Lower lobe of right lung (tissue), 2 donors: ENCODE measurements around the gene CEP112. TPM values are rescaled to one million over a fixed set of nuclear protein-coding genes. Genes with fewer than 3 reads are reported as not detected.

ENCODE experiments used
- ATAC-seq, 2 donors: fragments of 200-7000 bp; cut with Tn5 transposase; one replicate each; pipeline ENCODE4 v1.9.1; 2020 to 2022; ENCODE audit warnings: mild to moderate bottlenecking in 2 of 2, moderate library complexity in 2 of 2
- DNase-seq: peaks from one replicate; pipeline ENCODE4 v3.0.0-alpha.2; 2020
- H3K27ac ChIP-seq: fragments of 200-600 bp; one replicate; pipeline ENCODE4 v1.8.0; 2022
- H3K27me3 ChIP-seq: fragments of 200-600 bp; one replicate; pipeline ENCODE4 v1.8.0; 2022; ENCODE audit warnings: low read depth
- H3K36me3 ChIP-seq: fragments of 200-600 bp; one replicate; pipeline ENCODE4 v1.8.0; 2022; ENCODE audit warnings: mild to moderate bottlenecking
- H3K4me1 ChIP-seq: fragments of 200-600 bp; one replicate; pipeline ENCODE4 v1.8.0; 2022
- H3K4me3 ChIP-seq: fragments of 200-600 bp; one replicate; pipeline ENCODE4 v1.8.0; 2022; ENCODE audit warnings: mild to moderate bottlenecking
- H3K9me3 ChIP-seq: fragments of 200-600 bp; one replicate; pipeline ENCODE4 v1.8.0; 2022
- CTCF ChIP-seq: fragments of 200-600 bp; IDR thresholded peaks from one replicate; pipeline ENCODE4 v1.8.0; 2022; ENCODE audit warnings: antibody characterized with exemption, mild to moderate bottlenecking
- intact Hi-C: fragments of 100-400 bp; cut with DNase I; formaldehyde crosslinking; loops from one replicate; pipeline ENCODE4 v1.11.0; 2022
- total RNA-seq: library from RNA; stranded (reverse); fragmentation: NEBNext Ultra II Directional; extraction: Animal tissue kit (Norgen Biotek cat#: 25700); gene quantifications from one replicate; pipeline ENCODE4 v1.2.1, GENCODE V29; 2021
- donor health status: DM: no; HTN: yes; CAD: no; lungs with severe emphysema.

CEP112 gene
- total RNA-seq, 1 donor from 2014 or later = 30.1 TPM

GRCh38 chr17:65820306-65820705, 371.6 kb downstream of the CEP112 start:
- Histone ChIP-seq H3K4me1 (no peaks in the 10 kb centered on the region), H3K36me3 (no peaks in the 10 kb centered on the region), H3K9me3 (no peaks in the 10 kb centered on the region), H3K27ac (no peak overlapping the region), H3K27me3 (no peaks in the 10 kb centered on the region), H3K4me3 (no peak overlapping the region)
- intact Hi-C loops = no loop called here
- ATAC-seq (no peak), DNase-seq (no peak)
- TF ChIP-seq CTCF = no peak

GRCh38 chr17:65819810-65820209, 372.1 kb downstream of the CEP112 start:
- H3K27me3 ChIP-seq = no peaks in the 10 kb centered on the region
- ATAC-seq = no peak

GRCh38 chr17:65817951-65818350, 374.0 kb downstream of the CEP112 start:
- no peaks in the 10 kb centered on the region for H3K36me3 ChIP-seq
- H3K9me3 ChIP-seq = no peaks in the 10 kb centered on the region
- no peak for TF ChIP-seq CTCF
- H3K27me3 ChIP-seq = no peaks in the 10 kb centered on the region
- no peak for DNase-seq
- H3K4me1 ChIP-seq = no peaks in the 10 kb centered on the region
- no peak overlapping the region for H3K4me3 ChIP-seq
- intact Hi-C loops = no loop called here
- ATAC-seq = peak; percentile 38 to 72
- H3K27ac ChIP-seq = no peak overlapping the region

More at GRCh38 chr17:65819810-65820209, 372.1 kb downstream of the CEP112 start:
- no peak for TF ChIP-seq CTCF
- Histone ChIP-seq H3K36me3 (no peaks in the 10 kb centered on the region), H3K4me3 (no peak overlapping the region), H3K9me3 (no peaks in the 10 kb centered on the region), H3K27ac (no peak overlapping the region), H3K4me1 (no peaks in the 10 kb centered on the region)
- intact Hi-C loops = no loop called here
- DNase-seq = no peak

- no peaks in the 10 kb centered on the region for H3K36me3 ChIP-seq
- ATAC-seq (no peak), DNase-seq (no peak)
- intact Hi-C loops = no loop called here
- no peaks in the 10 kb centered on the region for H3K4me1 ChIP-seq
- TF ChIP-seq CTCF = no peak
- H3K4me3 ChIP-seq = no peak overlapping the region
- H3K9me3 ChIP-seq = no peaks in the 10 kb centered on the region
- no peak overlapping the region for H3K27ac ChIP-seq
- H3K27me3 ChIP-seq = no peaks in the 10 kb centered on the region
These were observed 377.5 kb downstream of the CEP112 start for GRCh38 chr17:65814418-65814817.

GRCh38 chr17:65813306-65813705, 378.6 kb downstream of the CEP112 start:
- no peak for ATAC-seq
- no peaks in the 10 kb centered on the region for H3K27me3 ChIP-seq
- no peaks in the 10 kb centered on the region for H3K9me3 ChIP-seq
- DNase-seq = no peak
- H3K27ac ChIP-seq = no peak overlapping the region
- no peaks in the 10 kb centered on the region for H3K4me1 ChIP-seq
- H3K4me3 ChIP-seq = no peak overlapping the region
- intact Hi-C loops = no loop called here
- TF ChIP-seq CTCF = no peak
- H3K36me3 ChIP-seq = no peaks in the 10 kb centered on the region

- H3K27me3 ChIP-seq = no peaks in the 10 kb centered on the region
- ATAC-seq (no peak), DNase-seq (no peak)
- intact Hi-C loops = no loop called here
- no peaks in the 10 kb centered on the region for H3K4me1 ChIP-seq
- H3K27ac ChIP-seq = no peak overlapping the region
- no peak overlapping the region for H3K4me3 ChIP-seq
- H3K9me3 ChIP-seq = no peaks in the 10 kb centered on the region
- TF ChIP-seq CTCF = no peak
- no peaks in the 10 kb centered on the region for H3K36me3 ChIP-seq
These were observed 380.9 kb downstream of the CEP112 start for GRCh38 chr17:65811043-65811442.
